WTC11 (cell line): ENCODE data around the gene SVOPL. TPM values are rescaled to one million over a fixed set of nuclear protein-coding genes. Genes with fewer than 3 reads are reported as not detected.
"Not testable (repeated sequence)": the region's sequence is repeated elsewhere in the genome, so short reads cannot be mapped to it uniquely, and the experiment has no call there.

ENCODE experiments used
- ATAC-seq: fragments of 200-7000 bp; cut with Tn5 transposase; 2 replicates; pipeline ENCODE4 v1.10.0; 2021; ENCODE audit warnings: mild to moderate bottlenecking, moderate library complexity
- CTCF ChIA-PET: fragments of 300-600 bp; sonication (Branson Sonifier 250); formaldehyde crosslinking; loops from one replicate; lab custom pipeline; 2021; ENCODE audit warnings: antibody characterized with exemption; lab: Charles Lee
- POLR2A ChIA-PET: fragments of 350-600 bp; sonication (Branson Sonifier 250); formaldehyde crosslinking; loops from one replicate; lab custom pipeline; 2021; ENCODE audit warnings: antibody characterized with exemption; lab: Charles Lee
- DNase-seq: peaks from one replicate; pipeline ENCODE4 v3.0.0; 2021; ENCODE audit warnings: low spot score
- H3K27ac Mint-ChIP-seq: 2 replicates; pipeline ENCODE4 v1.8.0; 2021; ENCODE audit warnings: mixed read lengths
- H3K27me3 Mint-ChIP-seq: 2 replicates; pipeline ENCODE4 v1.8.0; 2021; ENCODE audit warnings: low read depth, mild to moderate bottlenecking, moderate library complexity, mixed read lengths
- H3K36me3 Mint-ChIP-seq: 2 replicates; pipeline ENCODE4 v1.8.0; 2021; ENCODE audit warnings: mixed read lengths
- H3K4me1 Mint-ChIP-seq: 2 replicates; pipeline ENCODE4 v1.8.0; 2022; ENCODE audit warnings: mixed read lengths
- H3K4me3 Mint-ChIP-seq: 2 replicates; pipeline ENCODE4 v1.8.0; 2021; ENCODE audit warnings: mild to moderate bottlenecking, moderate library complexity, mixed read lengths
- H3K9me3 Mint-ChIP-seq: 2 replicates; pipeline ENCODE4 v1.8.0; 2021; ENCODE audit warnings: mixed read lengths
- CREM ChIP-seq: sonication (generic); formaldehyde crosslinking; IDR thresholded peaks from 2 replicates; pipeline ENCODE4 v1.8.1; 2022; ENCODE audit warnings: mild to moderate bottlenecking, missing genetic modification reagents, moderate library complexity
- ELF4 ChIP-seq: sonication (generic); formaldehyde crosslinking; IDR thresholded peaks from 2 replicates; pipeline ENCODE4 v1.8.1; 2022; ENCODE audit warnings: low read depth, mild to moderate bottlenecking, moderate library complexity, missing genetic modification reagents
- FOXK1 ChIP-seq: sonication (generic); formaldehyde crosslinking; IDR thresholded peaks from 2 replicates; pipeline ENCODE4 v1.8.0; 2022; ENCODE audit warnings: mild to moderate bottlenecking, moderate library complexity, missing genetic modification reagents
- IRF2 ChIP-seq: sonication (generic); formaldehyde crosslinking; IDR thresholded peaks from 2 replicates; pipeline ENCODE4 v1.8.0; 2022; ENCODE audit warnings: low read depth, missing genetic modification reagents, borderline replicate concordance
- JUN ChIP-seq: sonication (generic); formaldehyde crosslinking; IDR thresholded peaks from 2 replicates; pipeline ENCODE4 v1.8.0; 2023; ENCODE audit warnings: mild to moderate bottlenecking, missing genetic modification reagents
- MXD4 ChIP-seq: fragments of 250-450 bp; sonication (Bioruptor Pico); IDR thresholded peaks from 2 replicates; pipeline ENCODE4 v1.8.0; 2021; ENCODE audit warnings: mild to moderate bottlenecking, moderate library complexity, borderline replicate concordance
- MYBL2 ChIP-seq: sonication (generic); formaldehyde crosslinking; IDR thresholded peaks from 2 replicates; pipeline ENCODE4 v1.8.1; 2023; ENCODE audit warnings: mild to moderate bottlenecking, moderate library complexity, missing genetic modification reagents
- NFATC4 ChIP-seq: fragments of 250-450 bp; sonication (Bioruptor Pico); IDR thresholded peaks from 2 replicates; pipeline ENCODE4 v1.9.0; 2021; ENCODE audit warnings: mild to moderate bottlenecking
- NFYB ChIP-seq: sonication (generic); formaldehyde crosslinking; conservative IDR thresholded peaks from 2 replicates; pipeline ENCODE4 v1.8.0; 2022; ENCODE audit warnings: low read depth, missing genetic modification reagents
- OVOL2 ChIP-seq: fragments of 250-450 bp; sonication (Bioruptor Pico); IDR thresholded peaks from 2 replicates; pipeline ENCODE4 v1.9.0; 2021; ENCODE audit warnings: mild to moderate bottlenecking, borderline replicate concordance
- RELA ChIP-seq: sonication (generic); formaldehyde crosslinking; IDR thresholded peaks from 2 replicates; pipeline ENCODE4 v1.8.1; 2022; ENCODE audit warnings: missing genetic modification reagents, mild to moderate bottlenecking, borderline replicate concordance
- SMAD3 ChIP-seq: sonication (generic); formaldehyde crosslinking; IDR thresholded peaks from 2 replicates; pipeline ENCODE4 v1.8.0; 2022; ENCODE audit warnings: missing genetic modification reagents, mild to moderate bottlenecking, borderline replicate concordance
- SOX15 ChIP-seq: fragments of 250-450 bp; sonication (Bioruptor Pico); IDR thresholded peaks from 2 replicates; pipeline ENCODE4 v1.9.0; 2021; ENCODE audit warnings: mild to moderate bottlenecking
- SP1 ChIP-seq: sonication (generic); formaldehyde crosslinking; conservative IDR thresholded peaks from 2 replicates; pipeline ENCODE4 v1.8.1; 2022; ENCODE audit warnings: missing genetic modification reagents
- TCF7 ChIP-seq: sonication (generic); formaldehyde crosslinking; IDR thresholded peaks from 2 replicates; pipeline ENCODE4 v1.8.0; 2022; ENCODE audit warnings: mild to moderate bottlenecking, low read depth, missing genetic modification reagents, moderate library complexity
- ZNF423 ChIP-seq: fragments of 250-450 bp; sonication (Bioruptor Pico); IDR thresholded peaks from 2 replicates; pipeline ENCODE4 v2.1.2; 2022; ENCODE audit warnings: mild to moderate bottlenecking, moderate library complexity
- ZNF671 ChIP-seq: fragments of 250-450 bp; sonication (Bioruptor Pico); IDR thresholded peaks from 2 replicates; pipeline ENCODE4 v1.8.0; 2021; ENCODE audit warnings: mild to moderate bottlenecking
- total RNA-seq: library from RNA; stranded (reverse); gene quantifications from 3 replicates; pipeline ENCODE4 v1.2.3, GENCODE V29; 2021
- TF ChIP-seq, protein P1 (sequence below): sonication (generic); formaldehyde crosslinking; IDR thresholded peaks from 2 replicates; pipeline ENCODE4 v1.8.1; 2023; ENCODE audit warnings: mild to moderate bottlenecking, missing genetic modification reagents, moderate library complexity
- TF ChIP-seq, protein P2 (sequence below): sonication (generic); formaldehyde crosslinking; conservative IDR thresholded peaks from 2 replicates; pipeline ENCODE4 v1.8.1; 2023; ENCODE audit warnings: mild to moderate bottlenecking, low read depth, missing genetic modification reagents, moderate library complexity
- TF ChIP-seq, protein P3 (sequence below): sonication (generic); formaldehyde crosslinking; IDR thresholded peaks from 2 replicates; pipeline ENCODE4 v1.8.0; 2022; ENCODE audit warnings: mild to moderate bottlenecking, missing genetic modification reagents
- TF ChIP-seq, protein P4 (sequence below): sonication (generic); formaldehyde crosslinking; IDR thresholded peaks from 2 replicates; pipeline ENCODE4 v1.8.1; 2022; ENCODE audit warnings: missing genetic modification reagents, borderline replicate concordance
- TF ChIP-seq, protein P5 (sequence below): fragments of 200-600 bp; IDR thresholded peaks from 2 replicates; pipeline ENCODE4 v1.8.0; 2022; ENCODE audit warnings: antibody characterized with exemption

SVOPL gene
- total RNA-seq, 1 experiment from 2014 or later = 1.9 TPM

DNA sequence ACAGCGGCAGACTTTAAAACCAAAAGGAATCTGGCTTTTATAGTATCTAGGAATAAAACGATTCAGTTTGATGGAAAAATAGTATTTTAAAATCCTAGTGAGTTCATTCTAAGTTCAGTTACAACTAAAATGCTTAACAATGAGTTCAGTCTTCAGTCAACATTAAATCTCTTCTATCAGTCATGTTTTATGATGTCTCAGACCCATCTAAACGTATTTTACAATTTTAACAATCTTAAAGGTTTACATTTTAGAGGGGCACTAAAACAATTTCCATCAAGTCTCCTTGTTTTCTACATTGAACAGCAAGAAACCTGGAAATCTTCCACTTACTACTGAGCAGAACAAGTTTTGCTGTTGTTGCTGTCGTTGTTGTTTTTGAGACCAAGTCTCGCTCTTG is 10.0 kb downstream of the SVOPL start (continued):
- TF ChIP-seq, protein P1, sequence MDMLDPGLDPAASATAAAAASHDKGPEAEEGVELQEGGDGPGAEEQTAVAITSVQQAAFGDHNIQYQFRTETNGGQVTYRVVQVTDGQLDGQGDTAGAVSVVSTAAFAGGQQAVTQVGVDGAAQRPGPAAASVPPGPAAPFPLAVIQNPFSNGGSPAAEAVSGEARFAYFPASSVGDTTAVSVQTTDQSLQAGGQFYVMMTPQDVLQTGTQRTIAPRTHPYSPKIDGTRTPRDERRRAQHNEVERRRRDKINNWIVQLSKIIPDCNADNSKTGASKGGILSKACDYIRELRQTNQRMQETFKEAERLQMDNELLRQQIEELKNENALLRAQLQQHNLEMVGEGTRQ (CRISPR knock-in tag) = no peak
- no peak for TF ChIP-seq ELF4 (CRISPR knock-in tag)

DNA sequence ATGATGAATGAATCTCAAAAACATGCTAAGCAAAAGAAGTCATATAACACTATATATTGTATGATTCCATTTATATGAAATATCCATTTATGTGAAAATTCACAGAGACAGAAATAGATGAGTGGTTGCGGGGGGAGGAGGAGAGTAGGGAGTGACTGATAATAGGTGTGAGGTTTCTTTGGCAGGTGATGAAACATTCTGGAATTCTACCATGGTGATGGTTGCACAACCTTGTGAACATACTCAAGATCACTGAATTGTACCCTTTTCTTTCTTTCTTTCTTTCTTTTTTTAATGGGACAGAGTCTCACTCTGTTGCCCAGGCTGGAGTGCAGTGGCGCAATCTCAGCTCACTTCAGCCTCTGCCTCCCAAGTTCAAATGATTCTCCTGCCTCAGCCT is 10.7 kb downstream of the SVOPL start:
- ChIA-PET POLR2A (no interaction called here), CTCF (no interaction called here)
- Mint-ChIP-seq H3K4me3 (no peak overlapping the region), H3K27me3 (no peaks in the 10 kb centered on the region), H3K4me1 (no peaks in the 10 kb centered on the region), H3K36me3 (peaks cover 8% of the 10 kb centered on the region), H3K9me3 (peaks cover 17% of the 10 kb centered on the region), H3K27ac (no peak overlapping the region)
- DNase-seq (no peak), ATAC-seq (no peak)
- TF ChIP-seq, protein P2, sequence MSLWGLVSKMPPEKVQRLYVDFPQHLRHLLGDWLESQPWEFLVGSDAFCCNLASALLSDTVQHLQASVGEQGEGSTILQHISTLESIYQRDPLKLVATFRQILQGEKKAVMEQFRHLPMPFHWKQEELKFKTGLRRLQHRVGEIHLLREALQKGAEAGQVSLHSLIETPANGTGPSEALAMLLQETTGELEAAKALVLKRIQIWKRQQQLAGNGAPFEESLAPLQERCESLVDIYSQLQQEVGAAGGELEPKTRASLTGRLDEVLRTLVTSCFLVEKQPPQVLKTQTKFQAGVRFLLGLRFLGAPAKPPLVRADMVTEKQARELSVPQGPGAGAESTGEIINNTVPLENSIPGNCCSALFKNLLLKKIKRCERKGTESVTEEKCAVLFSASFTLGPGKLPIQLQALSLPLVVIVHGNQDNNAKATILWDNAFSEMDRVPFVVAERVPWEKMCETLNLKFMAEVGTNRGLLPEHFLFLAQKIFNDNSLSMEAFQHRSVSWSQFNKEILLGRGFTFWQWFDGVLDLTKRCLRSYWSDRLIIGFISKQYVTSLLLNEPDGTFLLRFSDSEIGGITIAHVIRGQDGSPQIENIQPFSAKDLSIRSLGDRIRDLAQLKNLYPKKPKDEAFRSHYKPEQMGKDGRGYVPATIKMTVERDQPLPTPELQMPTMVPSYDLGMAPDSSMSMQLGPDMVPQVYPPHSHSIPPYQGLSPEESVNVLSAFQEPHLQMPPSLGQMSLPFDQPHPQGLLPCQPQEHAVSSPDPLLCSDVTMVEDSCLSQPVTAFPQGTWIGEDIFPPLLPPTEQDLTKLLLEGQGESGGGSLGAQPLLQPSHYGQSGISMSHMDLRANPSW (CRISPR knock-in tag) = no peak
- TF ChIP-seq MXD4 (no peak), SP1 (CRISPR knock-in tag) (no peak), ELF4 (CRISPR knock-in tag) (no peak), FOXK1 (CRISPR knock-in tag) (no peak), TCF7 (no peak), SOX15 (CRISPR knock-in tag) (no peak), ZNF671 (no peak)
- TF ChIP-seq, protein P3, sequence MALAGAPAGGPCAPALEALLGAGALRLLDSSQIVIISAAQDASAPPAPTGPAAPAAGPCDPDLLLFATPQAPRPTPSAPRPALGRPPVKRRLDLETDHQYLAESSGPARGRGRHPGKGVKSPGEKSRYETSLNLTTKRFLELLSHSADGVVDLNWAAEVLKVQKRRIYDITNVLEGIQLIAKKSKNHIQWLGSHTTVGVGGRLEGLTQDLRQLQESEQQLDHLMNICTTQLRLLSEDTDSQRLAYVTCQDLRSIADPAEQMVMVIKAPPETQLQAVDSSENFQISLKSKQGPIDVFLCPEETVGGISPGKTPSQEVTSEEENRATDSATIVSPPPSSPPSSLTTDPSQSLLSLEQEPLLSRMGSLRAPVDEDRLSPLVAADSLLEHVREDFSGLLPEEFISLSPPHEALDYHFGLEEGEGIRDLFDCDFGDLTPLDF = no peak

DNA sequence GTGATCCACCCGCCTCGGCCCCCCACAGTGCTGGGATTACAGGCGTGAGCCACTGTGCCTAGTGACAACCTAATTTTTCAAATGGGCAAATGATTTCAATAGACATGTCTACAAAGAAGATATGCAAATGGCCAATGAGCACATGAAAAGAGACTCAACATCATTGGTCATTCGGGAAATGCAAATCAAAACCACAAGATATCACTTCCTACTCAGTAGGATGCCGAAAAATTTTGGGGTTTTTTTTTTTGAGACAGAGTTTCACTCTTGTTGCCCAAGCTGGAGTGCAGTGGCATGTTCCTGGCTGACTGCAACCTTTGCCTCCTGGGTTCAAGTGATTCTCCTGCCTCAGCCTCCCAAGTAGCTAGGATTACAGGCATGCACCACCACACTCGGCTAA is 13.1 kb downstream of the SVOPL start:
- DNase-seq, H3K27me3 Mint-ChIP-seq, H3K4me1 Mint-ChIP-seq, ATAC-seq, H3K36me3 Mint-ChIP-seq, H3K4me3 Mint-ChIP-seq, POLR2A ChIA-PET, H3K27ac Mint-ChIP-seq: not testable (repeated sequence)
- CTCF ChIA-PET = interaction anchor here (0.7 kb wide), 1 partner anchor 61 kb away, joined by 3 read pairs; no protein-coding TSS in a partner anchor
- peaks cover 13% of the 10 kb centered on the region for H3K9me3 Mint-ChIP-seq

DNA sequence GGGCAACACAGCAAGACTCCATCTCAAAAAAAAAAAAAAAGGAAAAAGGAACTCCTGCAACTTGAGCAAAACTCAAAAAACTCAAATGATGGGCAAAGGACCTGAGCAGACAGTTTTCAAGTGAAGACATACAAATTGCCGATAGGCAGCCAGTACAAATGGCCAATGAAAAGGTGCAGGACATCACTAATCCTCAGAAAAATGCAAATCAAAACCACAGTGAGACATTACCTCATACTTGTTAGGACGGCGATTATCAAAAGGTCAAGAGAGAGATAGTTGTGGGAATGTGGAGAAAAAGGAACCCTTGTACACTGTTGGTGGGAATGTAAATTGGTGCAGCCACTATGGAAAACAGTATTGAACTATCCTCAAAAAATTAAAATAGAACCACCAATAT is 16.8 kb downstream of the SVOPL start:
- Mint-ChIP-seq H3K36me3 (peaks cover 8% of the 10 kb centered on the region), H3K27me3 (no peaks in the 10 kb centered on the region), H3K4me1 (no peaks in the 10 kb centered on the region), H3K4me3 (no peak overlapping the region), H3K27ac (no peak overlapping the region), H3K9me3 (peaks cover 12% of the 10 kb centered on the region)
- no peak for DNase-seq
- no peak for ATAC-seq
- POLR2A ChIA-PET = no interaction called here
- CTCF ChIA-PET = no interaction called here
- TF ChIP-seq MYBL2 (CRISPR knock-in tag) = no peak
- TF ChIP-seq JUN (CRISPR knock-in tag) = no peak
- TF ChIP-seq, protein P1 (CRISPR knock-in tag) = no peak
- TF ChIP-seq, protein P4, sequence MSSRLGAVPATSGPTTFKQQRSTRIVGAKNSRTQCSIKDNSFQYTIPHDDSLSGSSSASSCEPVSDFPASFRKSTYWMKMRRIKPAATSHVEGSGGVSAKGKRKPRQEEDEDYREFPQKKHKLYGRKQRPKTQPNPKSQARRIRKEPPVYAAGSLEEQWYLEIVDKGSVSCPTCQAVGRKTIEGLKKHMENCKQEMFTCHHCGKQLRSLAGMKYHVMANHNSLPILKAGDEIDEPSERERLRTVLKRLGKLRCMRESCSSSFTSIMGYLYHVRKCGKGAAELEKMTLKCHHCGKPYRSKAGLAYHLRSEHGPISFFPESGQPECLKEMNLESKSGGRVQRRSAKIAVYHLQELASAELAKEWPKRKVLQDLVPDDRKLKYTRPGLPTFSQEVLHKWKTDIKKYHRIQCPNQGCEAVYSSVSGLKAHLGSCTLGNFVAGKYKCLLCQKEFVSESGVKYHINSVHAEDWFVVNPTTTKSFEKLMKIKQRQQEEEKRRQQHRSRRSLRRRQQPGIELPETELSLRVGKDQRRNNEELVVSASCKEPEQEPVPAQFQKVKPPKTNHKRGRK (CRISPR knock-in tag) = no peak
- no peak for TF ChIP-seq ZNF423 (CRISPR knock-in tag)
- TF ChIP-seq, protein P5, sequence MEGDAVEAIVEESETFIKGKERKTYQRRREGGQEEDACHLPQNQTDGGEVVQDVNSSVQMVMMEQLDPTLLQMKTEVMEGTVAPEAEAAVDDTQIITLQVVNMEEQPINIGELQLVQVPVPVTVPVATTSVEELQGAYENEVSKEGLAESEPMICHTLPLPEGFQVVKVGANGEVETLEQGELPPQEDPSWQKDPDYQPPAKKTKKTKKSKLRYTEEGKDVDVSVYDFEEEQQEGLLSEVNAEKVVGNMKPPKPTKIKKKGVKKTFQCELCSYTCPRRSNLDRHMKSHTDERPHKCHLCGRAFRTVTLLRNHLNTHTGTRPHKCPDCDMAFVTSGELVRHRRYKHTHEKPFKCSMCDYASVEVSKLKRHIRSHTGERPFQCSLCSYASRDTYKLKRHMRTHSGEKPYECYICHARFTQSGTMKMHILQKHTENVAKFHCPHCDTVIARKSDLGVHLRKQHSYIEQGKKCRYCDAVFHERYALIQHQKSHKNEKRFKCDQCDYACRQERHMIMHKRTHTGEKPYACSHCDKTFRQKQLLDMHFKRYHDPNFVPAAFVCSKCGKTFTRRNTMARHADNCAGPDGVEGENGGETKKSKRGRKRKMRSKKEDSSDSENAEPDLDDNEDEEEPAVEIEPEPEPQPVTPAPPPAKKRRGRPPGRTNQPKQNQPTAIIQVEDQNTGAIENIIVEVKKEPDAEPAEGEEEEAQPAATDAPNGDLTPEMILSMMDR = no peak
- TF ChIP-seq OVOL2 (CRISPR knock-in tag) = no peak
- TF ChIP-seq IRF2 = no peak
- no peak for TF ChIP-seq SMAD3 (CRISPR knock-in tag)
- TF ChIP-seq NFATC4 (CRISPR knock-in tag) = no peak
- no peak for TF ChIP-seq NFYB (CRISPR knock-in tag)
- no peak for TF ChIP-seq RELA (CRISPR knock-in tag)
- no peak for TF ChIP-seq CREM (CRISPR knock-in tag)
